GF-D8 (cell line): ENCODE data around the gene RPP30.

Experiments used
- DNase-seq: peaks from one replicate; lab custom pipeline; 2025; lab: John Stamatoyannopoulos, UW

Gene RPP30

DNA sequence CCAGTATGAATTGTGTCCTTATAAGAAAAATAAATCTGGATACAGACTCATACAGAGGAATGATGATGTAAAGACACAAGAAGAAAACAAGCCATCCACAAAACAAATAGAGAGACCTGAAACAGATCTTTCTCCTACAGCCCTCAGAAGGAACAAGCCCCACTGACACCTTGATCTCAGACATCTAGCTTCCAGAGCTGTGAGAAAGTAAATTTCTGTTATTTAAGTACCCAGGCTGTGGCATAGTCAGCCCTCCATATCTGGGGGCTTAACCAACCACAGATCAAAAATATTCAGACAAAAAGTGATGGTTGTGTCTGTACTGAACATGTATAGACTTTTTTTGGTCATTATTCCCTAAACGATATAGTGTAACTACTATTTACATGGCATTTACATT lies 73.0 kb downstream of the RPP30 start:
- DNase-seq, result no peak

DNA sequence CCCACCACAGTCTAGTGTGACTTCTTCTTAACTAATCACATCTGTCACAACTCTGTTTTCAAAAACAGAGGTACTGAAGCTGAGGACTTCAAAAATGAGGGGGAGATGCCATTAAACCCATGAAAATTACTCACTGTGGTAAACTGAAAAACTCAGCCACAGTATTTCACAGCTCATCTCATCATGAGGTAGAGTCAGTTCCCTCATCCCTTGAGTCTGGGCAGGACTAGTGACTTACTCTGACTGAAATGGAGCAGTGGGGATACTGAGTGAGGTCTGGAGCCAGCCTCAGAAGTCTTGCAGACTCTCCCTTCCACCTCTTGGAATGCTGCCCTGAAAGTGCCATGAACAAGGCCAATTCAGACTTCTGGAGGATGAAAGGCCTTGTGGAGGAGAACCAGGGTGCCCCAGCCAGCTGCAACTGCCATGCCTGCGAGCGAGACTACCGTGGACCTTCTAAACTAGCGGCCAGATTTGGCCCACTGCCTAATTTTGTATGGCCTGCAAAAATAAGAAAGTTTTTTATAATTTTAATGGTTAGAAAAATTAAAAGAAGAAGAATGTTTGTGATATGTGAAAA lies 73.8 kb downstream of the RPP30 start:
- DNase-seq, result no peak

DNA sequence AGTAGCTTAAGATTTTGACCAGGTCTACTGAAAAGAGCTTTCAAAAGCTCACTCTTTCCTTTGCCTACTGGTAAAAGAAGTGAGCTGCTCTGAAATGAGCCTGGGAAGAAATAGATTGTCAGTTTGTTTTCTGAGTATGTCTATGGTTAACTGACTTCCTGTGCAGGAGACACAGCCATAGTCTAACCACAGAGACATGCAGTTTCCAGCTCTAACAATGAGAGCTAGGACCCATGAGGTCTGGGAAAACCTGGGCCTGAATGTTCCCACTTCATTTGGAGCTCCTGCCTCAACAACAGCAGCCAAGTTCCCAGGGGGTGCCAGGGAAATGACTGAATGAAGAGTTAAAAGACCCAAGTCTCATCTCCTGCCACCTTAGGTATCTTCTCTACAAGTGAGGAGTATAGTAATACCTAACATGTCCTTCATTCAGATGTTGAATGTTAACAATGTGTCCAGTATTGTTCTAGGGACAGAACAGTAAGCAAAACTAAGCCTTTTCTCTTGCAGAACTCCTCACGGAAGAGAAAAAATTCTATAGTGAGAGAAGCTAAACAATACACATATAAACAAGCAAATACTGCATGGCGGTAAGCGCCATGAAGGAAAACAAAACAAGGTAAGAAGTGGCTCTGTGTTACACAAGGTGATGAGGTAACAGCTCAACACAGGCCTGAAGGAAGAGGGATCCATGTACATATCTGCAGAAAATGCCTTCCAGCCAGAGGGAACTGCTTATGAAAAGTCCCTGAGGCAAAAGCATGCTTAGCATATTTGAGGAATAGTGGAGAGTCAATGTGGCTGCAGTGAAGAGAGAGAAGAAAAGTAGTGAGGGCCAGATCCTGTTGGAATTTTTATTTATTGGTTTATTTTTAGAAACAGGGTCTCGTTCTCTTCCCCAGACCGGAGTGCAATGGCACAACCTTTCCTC lies 75.5 kb downstream of the RPP30 start:
- DNase-seq, result no peak
